Stimulated activated CD4-positive, alpha-beta T cell treated with anti-CD3 and anti-CD28 coated beads, Interleukin-4, amount 100 ng/mL, for 4 hours (primary cell): ENCODE data around the gene EPHA6.
"Not testable (repeated sequence)": the region's sequence is repeated elsewhere in the genome, so short reads cannot be mapped to it uniquely, and the experiment has no call there.

Experiments used
- DNase-seq, 2 experiments: peaks; one replicate each; pipeline ENCODE4 v3.0.0-alpha.2; 2020

Gene EPHA6

DNA sequence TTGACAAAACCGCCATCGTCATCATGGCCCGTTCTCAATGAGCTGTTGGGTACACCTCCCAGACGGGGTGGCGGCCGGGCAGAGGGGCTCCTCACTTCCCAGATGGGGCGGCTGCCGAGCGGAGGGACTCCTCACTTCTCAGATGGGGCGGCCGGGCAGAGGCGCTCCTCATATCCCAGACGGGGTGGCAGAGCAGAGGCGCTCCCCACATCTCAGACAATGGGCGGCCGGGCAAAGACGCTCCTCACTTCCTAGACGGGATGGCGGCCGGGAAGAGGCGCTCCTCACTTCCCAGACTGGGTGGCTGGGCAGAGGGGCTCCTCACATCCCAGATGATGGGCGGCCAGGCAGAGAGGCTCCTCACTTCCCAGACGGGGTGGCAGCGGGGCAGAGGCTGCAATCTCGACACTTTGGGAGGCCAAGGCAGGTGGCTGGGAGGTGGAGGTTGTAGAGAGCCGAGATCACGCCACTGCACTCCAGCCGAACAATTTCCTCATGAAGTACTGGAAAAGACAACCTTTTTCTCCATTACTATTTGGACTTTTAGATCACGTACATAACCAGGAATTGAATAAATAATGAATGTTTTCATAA lies 666.4 kb downstream of the EPHA6 start:
- DNase-seq = not testable (repeated sequence)

DNA sequence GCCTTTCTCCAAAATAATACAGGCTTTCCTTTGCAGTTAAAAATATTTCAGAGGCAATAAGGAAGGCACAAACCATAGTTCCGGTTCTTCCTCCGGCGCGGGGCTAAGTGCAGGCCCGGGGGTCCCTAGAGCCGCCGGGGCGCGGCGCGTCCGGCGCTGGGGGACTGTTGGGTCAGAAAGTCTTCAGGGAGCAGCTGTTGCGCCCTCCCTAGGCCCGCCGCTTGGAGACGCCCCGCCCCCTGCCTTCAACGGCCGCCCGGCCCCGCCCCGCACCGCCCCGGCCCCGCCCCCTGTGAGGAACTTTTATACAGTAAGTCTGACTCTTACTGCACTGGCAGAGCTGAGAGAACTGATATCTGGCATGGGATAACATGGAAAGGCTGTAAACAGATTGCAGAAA lies 667.0 kb downstream of the EPHA6 start:
- no peak for DNase-seq

DNA sequence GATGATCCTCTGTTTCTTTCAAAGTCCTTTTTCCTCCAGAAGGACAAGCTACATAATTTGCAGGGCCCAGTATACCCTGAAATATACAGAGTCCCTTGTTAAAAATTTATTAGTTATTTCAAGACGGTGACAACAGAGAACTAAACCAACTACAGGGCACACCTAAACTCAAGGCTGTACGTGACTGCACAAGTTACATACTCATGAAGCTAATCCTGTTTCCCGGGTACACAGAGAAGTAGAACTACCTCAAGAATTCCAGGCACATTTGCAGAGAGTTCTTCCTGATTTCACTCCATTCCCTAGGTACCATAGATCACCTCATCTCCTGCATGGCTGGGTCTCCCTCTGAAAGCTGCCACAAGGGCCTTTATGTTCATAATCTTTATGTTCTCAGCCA lies 670.8 kb downstream of the EPHA6 start:
- no peak for DNase-seq

DNA sequence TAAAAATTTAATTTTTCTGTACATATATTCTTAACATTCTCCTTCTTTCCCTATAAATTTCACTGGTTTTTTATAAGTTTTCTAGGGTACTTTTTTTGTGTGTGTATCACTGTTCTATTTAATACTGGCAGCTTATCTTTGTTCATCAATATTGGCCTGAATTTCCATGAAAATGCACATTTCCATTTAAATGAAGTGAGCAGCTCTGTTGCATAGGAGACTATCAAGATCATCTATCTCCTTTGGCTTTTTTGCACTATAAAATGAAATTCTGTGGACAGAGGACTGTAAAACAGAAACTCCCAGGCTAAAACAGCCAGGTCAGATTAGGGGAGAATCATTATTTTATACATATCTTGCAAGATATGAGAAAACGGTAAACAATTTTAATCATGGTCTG lies 673.2 kb downstream of the EPHA6 start:
- DNase-seq = no peak

- no peak for DNase-seq
Measured at GRCh38 chr3:97488741-97489140, 674.3 kb downstream of the EPHA6 start.

GRCh38 chr3:97495896-97496295 lies 681.5 kb downstream of the EPHA6 start:
- no peak for DNase-seq

DNA sequence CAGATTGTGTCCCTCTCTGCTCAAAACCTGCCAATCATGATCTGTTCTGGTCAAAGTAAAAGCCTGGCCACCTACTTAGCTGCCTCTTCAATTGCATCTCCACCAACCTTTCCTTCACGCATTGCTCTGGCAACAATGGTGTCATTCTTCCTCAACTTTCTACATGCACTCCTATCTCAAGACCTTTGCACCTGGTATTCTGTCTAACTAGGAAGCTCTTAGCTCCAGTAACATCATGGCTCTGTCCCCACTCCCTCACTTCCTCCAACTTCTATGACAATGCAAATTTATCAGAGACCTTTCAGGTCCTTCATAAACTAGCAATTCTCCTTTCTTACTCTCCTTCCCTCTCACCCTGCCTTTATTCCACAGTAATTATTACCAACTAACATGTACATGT lies 682.7 kb downstream of the EPHA6 start:
- no peak for DNase-seq

- no peak for DNase-seq
Measured at GRCh38 chr3:97504463-97504862, 690.1 kb downstream of the EPHA6 start.

- DNase-seq = no peak
Measured at GRCh38 chr3:97510795-97511194, 696.4 kb downstream of the EPHA6 start.

- DNase-seq = no peak
Measured at GRCh38 chr3:97515076-97515475, 700.7 kb downstream of the EPHA6 start.

DNA sequence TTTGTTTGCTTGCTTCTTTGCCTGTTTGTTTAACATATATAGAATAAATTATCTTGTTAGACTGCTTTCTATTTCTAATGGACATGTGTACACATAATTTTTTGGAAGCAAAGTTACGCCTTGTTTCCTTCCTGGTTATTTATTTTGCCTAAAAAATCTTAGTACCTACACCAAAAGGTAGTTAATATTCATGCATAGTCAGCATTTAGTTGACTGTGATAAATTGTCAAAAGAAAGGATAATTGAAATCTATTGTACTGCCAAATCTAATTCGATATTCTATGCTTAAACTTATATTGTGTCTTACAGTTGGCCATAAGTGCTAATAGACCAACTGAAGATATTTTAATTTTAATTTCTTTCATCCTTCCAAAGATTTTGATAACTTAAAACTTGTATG lies 716.3 kb downstream of the EPHA6 start:
- DNase-seq = no peak

GRCh38 chr3:97547573-97547972 lies 733.2 kb downstream of the EPHA6 start:
- DNase-seq = not testable (repeated sequence)

DNA sequence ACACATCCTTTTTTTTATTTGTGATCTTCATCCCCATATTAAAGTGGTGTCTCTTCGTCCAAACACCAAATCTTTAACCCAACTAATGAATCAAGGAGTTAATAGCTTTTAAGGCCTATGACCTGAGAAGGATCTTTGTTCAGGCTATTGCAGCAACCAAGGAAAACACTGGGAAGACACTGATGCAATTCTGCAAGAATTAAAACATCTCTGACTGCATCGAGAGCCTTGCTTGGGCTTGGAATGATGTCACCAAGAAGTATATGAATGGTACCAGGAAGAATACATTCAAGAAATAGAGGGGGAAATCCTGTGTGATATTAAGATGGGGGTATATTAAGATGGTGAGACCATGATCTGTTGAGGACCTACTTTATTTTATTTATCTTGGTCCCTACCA lies 736.0 kb downstream of the EPHA6 start:
- no peak for DNase-seq

- DNase-seq = no peak
Measured at GRCh38 chr3:97552186-97552585, 737.8 kb downstream of the EPHA6 start.

GRCh38 chr3:97575742-97576141 lies 761.3 kb downstream of the EPHA6 start:
- no peak for DNase-seq

- DNase-seq = no peak
Measured at GRCh38 chr3:97576221-97576620, 761.8 kb downstream of the EPHA6 start.

GRCh38 chr3:97579365-97579764 lies 765.0 kb downstream of the EPHA6 start:
- no peak for DNase-seq

- no peak for DNase-seq
Measured at GRCh38 chr3:97610626-97611025, 796.2 kb downstream of the EPHA6 start.

DNA sequence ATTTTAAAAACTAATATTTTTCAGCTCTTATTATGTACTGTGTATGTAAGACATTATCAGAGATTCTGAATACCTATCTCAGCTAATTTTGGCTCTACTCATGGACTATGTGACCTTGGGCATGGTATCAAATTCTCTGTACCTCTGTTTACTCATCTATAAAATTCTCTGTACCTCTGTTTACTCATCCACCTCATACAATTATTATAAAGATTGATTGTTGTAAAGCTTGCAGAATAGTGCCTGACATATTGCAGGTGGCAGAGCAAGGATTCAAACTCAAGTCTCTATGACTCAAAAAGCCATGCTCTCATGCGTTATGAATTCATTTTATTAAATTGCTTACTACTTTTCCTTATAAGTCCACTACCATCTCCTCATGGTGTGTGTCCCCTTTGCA lies 798.2 kb downstream of the EPHA6 start:
- DNase-seq = no peak

- no peak for DNase-seq
Measured at GRCh38 chr3:97613139-97613538, 798.7 kb downstream of the EPHA6 start.

DNA sequence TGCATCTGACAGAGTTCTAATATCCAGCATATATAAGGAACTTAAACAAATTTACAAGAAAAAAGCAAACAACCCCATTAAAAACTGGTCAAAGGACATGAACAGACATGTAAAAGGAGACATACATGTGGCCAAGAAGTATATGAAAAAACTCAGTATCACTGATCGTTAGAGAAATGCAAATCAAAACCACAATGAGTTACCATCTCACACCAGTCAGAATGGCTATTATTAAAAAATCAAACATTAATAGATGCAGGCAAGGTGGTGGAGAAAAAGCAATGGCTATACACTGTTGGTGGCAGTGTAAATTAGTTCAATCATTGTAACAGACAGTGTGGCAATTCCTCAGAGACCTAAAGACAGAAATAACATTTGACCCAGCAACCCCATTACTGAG lies 806.1 kb downstream of the EPHA6 start:
- DNase-seq = not testable (repeated sequence)

GRCh38 chr3:97636465-97636864 lies 822.1 kb downstream of the EPHA6 start:
- no peak for DNase-seq

GRCh38 chr3:97646932-97647331 lies 832.5 kb downstream of the EPHA6 start:
- DNase-seq = no peak

GRCh38 chr3:97647441-97647982 lies 833.1 kb downstream of the EPHA6 start:
- DNase-seq = no peak

GRCh38 chr3:97655971-97656370 lies 841.6 kb downstream of the EPHA6 start:
- DNase-seq = no peak
